Ovary (tissue), 9 donors: ENCODE data around the gene PCIF1. TPM values are rescaled to one million over a fixed set of nuclear protein-coding genes. Genes with fewer than 3 reads are reported as not detected.

Experiments
- DNase-seq, 5 donors: peaks; one replicate each; pipeline ENCODE4 v3.0.0-alpha.2; 2019 to 2020
- H3K27ac ChIP-seq, 2 donors: fragments of 200-600 bp; one replicate each; pipeline versions ENCODE4 v1.5.1 to v1.8.0; 2019 to 2022
- H3K27me3 ChIP-seq: fragments of 200-600 bp; one replicate; pipeline ENCODE4 v1.8.0; 2022
- H3K36me3 ChIP-seq: fragments of 200-600 bp; sonication (generic); one replicate; pipeline ENCODE4 v1.5.1; 2019
- H3K4me1 ChIP-seq: one replicate; pipeline ENCODE4 v1.8.1; 2013; ENCODE audit warnings: mild to moderate bottlenecking, moderate library complexity; ENCODE audit not compliant: insufficient read depth
- H3K4me3 ChIP-seq: fragments of 200-600 bp; sonication (generic); one replicate; pipeline ENCODE4 v1.5.1; 2017
- H3K9me3 ChIP-seq, 2 donors: fragments of 200-600 bp in 1 of 2; sonication (generic) in 1 of 2; one replicate each; pipeline versions ENCODE4 v1.5.1 to v1.8.1; 2013 to 2019; ENCODE audit warnings: mild to moderate bottlenecking in 1 of 2, moderate library complexity in 1 of 2
- EP300 ChIP-seq: sonication (generic); formaldehyde crosslinking; IDR thresholded peaks from one replicate; pipeline ENCODE4 v1.6.1; 2017; ENCODE audit warnings: antibody characterized with exemption
- POLR2A ChIP-seq: fragments of 450-650 bp; IDR thresholded peaks from one replicate; pipeline ENCODE4 v1.6.1; 2017; ENCODE audit warnings: antibody characterized with exemption, mild to moderate bottlenecking, moderate library complexity
- WGBS, 3 donors: extraction: QIAGEN DNeasy Blood & Tissue Kit in 1 of 3; methylation state at CpG; one replicate each; pipeline versions ENCODE4 v1.1.5 to v1.1.7; 2013 to 2017; 5-methylcytosine and 5-hydroxymethylcytosine counted together
- intact Hi-C, 4 donors: fragments of 100-400 bp; cut with DNase I; formaldehyde crosslinking; loops; one replicate each; pipeline versions ENCODE4 v1.11.0 to v1.15.1; 2022 to 2023
- polyA plus RNA-seq, 2 donors: library from polyadenylated mRNA; stranded (reverse); fragments of 200-250 nt in 1 of 2; fragments of 350-450 nt in 1 of 2; fragmentation: Illumina TruSeq in 1 of 2; extraction: RNeasy Lipid Tissue Mini Kit (QIAGEN cat#74804) in 1 of 2; gene quantifications; one replicate each; pipeline ENCODE4 v1.2.3, GENCODE V29; 2013 to 2014
- total RNA-seq, 7 donors: library from RNA; depleted of rRNA in 2 of 7; stranded (reverse); fragments of >200 nt in 2 of 7; fragmentation: NEBNext Ultra II Directional in 3 of 7; extraction: Animal tissue kit (Norgen Biotek cat#: 25700) in 3 of 7; gene quantifications; one replicate each; pipeline versions ENCODE4 v1.1.0 to v1.2.4, GENCODE V29; 2016 to 2023
- TF ChIP-seq, protein P1 (sequence below), 3 donors: fragments of 450-650 bp in 2 of 3; fragments of 200-600 bp in 1 of 3; IDR thresholded peaks; one replicate each; pipeline versions ENCODE4 v1.5.1 to v1.8.0; 2016 to 2022; ENCODE audit warnings: antibody characterized with exemption in 3 of 3, mild to moderate bottlenecking in 1 of 3
- donor health status: DM: no; HTN: no; CAD: no; lungs with moderate emphysema.
- donor health status: DM: no; HTN: no; CAD: no.
- donor health status: Bipolar disorder and iron deficiency.
- donor health status: DM: yes; HTN: yes; CAD: no.
- donor health status: DM: no; HTN: no; CAD: no.
- donor health status: DM: yes; HTN: yes; CAD: no.

Gene PCIF1
- total and polyA plus RNA-seq, 9 donors: 14.6 to 73.7 (median 48.2) TPM

DNA sequence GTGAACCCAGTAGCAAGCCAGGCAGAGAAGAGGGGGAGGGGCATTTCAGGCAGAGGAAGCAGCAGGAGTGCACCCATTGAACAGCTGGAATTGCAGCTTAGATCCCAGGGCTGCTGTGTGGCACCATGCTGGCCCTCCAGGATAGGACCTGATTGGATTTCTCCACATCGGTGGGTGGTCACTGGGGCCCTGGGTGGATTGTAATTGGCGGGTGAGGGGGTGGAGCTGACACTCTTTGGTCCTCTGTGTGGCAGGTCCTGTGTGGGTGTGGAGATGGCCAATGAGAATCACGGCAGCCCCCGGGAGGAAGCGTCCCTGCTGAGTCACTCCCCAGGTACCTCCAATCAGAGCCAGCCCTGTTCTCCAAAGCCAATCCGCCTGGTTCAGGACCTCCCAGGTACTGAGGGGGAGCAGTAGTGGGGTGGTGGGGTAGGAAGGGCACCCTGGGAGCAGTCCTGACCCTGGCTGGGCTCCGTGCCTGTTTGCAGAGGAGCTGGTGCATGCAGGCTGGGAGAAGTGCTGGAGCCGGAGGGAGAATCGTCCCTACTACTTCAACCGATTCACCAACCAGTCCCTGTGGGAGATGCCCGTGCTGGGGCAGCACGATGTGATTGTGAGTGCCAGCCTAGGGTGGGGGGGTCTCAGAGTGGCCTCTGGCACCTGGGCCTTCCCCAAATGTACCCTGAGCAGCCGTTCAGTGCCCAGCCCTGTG lies 4.4 kb downstream of the PCIF1 start:
- DNase-seq: peak in 1 of 5 donors; percentile 35
- TF ChIP-seq, protein P1, sequence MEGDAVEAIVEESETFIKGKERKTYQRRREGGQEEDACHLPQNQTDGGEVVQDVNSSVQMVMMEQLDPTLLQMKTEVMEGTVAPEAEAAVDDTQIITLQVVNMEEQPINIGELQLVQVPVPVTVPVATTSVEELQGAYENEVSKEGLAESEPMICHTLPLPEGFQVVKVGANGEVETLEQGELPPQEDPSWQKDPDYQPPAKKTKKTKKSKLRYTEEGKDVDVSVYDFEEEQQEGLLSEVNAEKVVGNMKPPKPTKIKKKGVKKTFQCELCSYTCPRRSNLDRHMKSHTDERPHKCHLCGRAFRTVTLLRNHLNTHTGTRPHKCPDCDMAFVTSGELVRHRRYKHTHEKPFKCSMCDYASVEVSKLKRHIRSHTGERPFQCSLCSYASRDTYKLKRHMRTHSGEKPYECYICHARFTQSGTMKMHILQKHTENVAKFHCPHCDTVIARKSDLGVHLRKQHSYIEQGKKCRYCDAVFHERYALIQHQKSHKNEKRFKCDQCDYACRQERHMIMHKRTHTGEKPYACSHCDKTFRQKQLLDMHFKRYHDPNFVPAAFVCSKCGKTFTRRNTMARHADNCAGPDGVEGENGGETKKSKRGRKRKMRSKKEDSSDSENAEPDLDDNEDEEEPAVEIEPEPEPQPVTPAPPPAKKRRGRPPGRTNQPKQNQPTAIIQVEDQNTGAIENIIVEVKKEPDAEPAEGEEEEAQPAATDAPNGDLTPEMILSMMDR (IDR thresholded peaks at IDR 0.05): no peak
- intact Hi-C loops: no loop called here
- H3K9me3 ChIP-seq: no peaks in the 10 kb centered on the region
- no peak overlapping the region for H3K4me3 ChIP-seq
- WGBS, 3 donors: 84 to 86% (median 84%) methylated on average over 13 of the region's 13 CpGs
- H3K4me1 ChIP-seq: no peaks in the 10 kb centered on the region
- H3K36me3 ChIP-seq: no peaks in the 10 kb centered on the region
- H3K27me3 ChIP-seq: no peaks in the 10 kb centered on the region
- no peak overlapping the region for H3K27ac ChIP-seq

DNA sequence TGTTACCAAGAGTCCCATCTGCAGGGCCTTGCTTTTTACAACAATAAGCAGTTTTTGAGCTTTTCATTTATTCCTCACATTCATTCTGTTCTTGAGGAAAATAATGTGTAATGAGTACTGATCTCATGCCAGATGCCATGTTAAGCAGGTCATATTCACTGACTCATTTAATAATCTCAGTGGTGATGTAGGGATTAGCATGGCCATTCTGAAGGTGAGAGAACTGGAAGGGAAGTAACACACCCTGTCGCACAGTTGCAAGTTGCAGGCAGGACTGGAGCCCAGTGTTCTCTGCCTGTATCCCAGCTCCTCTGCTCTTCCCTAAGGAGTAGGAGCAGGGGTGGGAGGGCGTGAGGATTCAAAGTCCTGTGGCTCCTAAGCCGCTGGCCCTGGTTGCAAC lies 5.6 kb downstream of the PCIF1 start:
- no peak overlapping the region for H3K27ac ChIP-seq
- H3K36me3 ChIP-seq: no peaks in the 10 kb centered on the region
- no peak overlapping the region for H3K4me3 ChIP-seq
- 84 to 90% (median 90%) methylated on average over 3 of the region's 3 CpGs for WGBS, 3 donors
- TF ChIP-seq EP300 (no peak), POLR2A (no peak)
- TF ChIP-seq, protein P1 (IDR thresholded peaks at IDR 0.05): no peak
- no peaks in the 10 kb centered on the region for H3K9me3 ChIP-seq
- H3K27me3 ChIP-seq: no peaks in the 10 kb centered on the region
- DNase-seq: no peak
- intact Hi-C loops: loop anchor here in 2 of 4 donors (5.0 to 10.0 kb wide), 2 partner anchors 43 to 55 kb away; partner anchors contain the start of genes SPATA25 (in 1 of the 2) and ZSWIM1 (in 1 of the 2)
- no peaks in the 10 kb centered on the region for H3K4me1 ChIP-seq

DNA sequence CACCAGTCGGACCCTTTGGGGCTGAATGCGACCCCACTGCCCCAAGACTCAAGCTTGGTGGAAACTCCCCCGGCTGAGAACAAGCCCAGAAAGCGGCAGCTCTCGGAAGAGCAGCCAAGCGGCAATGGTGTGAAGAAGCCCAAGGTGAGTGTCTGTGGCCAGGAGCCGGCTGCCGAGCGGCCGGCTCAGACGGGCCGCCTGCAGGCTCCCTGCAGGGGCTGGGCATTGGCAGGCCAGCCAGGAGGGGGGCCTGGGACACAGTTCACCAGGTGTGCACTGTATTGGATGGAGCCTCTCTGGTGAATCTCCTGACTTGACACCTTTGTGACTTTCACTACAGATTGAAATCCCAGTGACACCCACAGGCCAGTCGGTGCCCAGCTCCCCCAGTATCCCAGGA lies 6.0 kb downstream of the PCIF1 start:
- intact Hi-C loops: loop anchor here in 2 of 4 donors (5.0 to 10.0 kb wide), 2 partner anchors 43 to 56 kb away; partner anchors contain the start of genes SPATA25 (in 1 of the 2) and ZSWIM1 (in 1 of the 2)
- no peak overlapping the region for H3K4me3 ChIP-seq
- 62 to 82% (median 77%) methylated on average over 4 to 13 of the region's 13 CpGs for WGBS, 3 donors

DNA sequence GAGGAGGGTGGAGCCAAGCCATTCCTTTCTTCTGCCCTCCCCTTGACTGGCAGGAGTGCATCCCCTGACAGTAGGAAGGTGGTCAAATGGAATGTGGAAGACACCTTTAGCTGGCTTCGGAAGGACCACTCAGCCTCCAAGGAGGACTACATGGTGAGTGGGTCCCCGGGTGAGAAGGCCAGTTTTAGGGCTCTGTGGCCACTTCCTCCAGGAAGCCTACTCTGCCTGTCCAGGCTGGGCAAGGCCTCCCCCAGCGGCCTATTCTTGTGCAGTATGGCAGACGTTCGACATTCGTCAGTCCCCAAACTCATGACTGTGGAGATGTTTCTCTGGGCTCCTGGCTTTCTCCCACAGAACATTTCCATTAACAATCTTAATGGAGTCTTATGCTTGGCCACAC lies 9.1 kb downstream of the PCIF1 start:
- Histone ChIP-seq H3K27ac (no peak overlapping the region), H3K4me1 (peaks cover 16% of the 10 kb centered on the region), H3K36me3 (no peaks in the 10 kb centered on the region), H3K9me3 (no peaks in the 10 kb centered on the region), H3K4me3 (no peak overlapping the region), H3K27me3 (no peaks in the 10 kb centered on the region)
- 85 to 89% (median 86%) methylated on average over 6 of the region's 6 CpGs for WGBS, 3 donors
- intact Hi-C loops: loop anchor here in 2 of 4 donors (5.0 to 10.0 kb wide), 2 partner anchors 46 to 59 kb away; partner anchors contain the start of genes SPATA25 (in 1 of the 2) and ZSWIM1 (in 1 of the 2)
- TF ChIP-seq, protein P1 (IDR thresholded peaks at IDR 0.05): no peak
- TF ChIP-seq POLR2A (no peak), EP300 (no peak)
- DNase-seq: no peak

More for the DNA sequence above, 6.0 kb downstream of the PCIF1 start:
- H3K27me3 ChIP-seq: no peaks in the 10 kb centered on the region
- no peaks in the 10 kb centered on the region for H3K9me3 ChIP-seq
- DNase-seq: no peak
- no peaks in the 10 kb centered on the region for H3K36me3 ChIP-seq
- no peak overlapping the region for H3K27ac ChIP-seq
- H3K4me1 ChIP-seq: peaks cover 2% of the 10 kb centered on the region
- TF ChIP-seq, protein P1 (IDR thresholded peaks at IDR 0.05): no peak
- no peak for TF ChIP-seq EP300
- TF ChIP-seq POLR2A: no peak
